ENCODE data around the gene IGSF8.

Gene IGSF8

GRCh38 chr1:160084771-160085321 is 13.6 kb downstream of the IGSF8 start:
- no peak for DNase-seq (ENCODE audit: low read depth)
- TF ChIP-seq, protein P1, sequence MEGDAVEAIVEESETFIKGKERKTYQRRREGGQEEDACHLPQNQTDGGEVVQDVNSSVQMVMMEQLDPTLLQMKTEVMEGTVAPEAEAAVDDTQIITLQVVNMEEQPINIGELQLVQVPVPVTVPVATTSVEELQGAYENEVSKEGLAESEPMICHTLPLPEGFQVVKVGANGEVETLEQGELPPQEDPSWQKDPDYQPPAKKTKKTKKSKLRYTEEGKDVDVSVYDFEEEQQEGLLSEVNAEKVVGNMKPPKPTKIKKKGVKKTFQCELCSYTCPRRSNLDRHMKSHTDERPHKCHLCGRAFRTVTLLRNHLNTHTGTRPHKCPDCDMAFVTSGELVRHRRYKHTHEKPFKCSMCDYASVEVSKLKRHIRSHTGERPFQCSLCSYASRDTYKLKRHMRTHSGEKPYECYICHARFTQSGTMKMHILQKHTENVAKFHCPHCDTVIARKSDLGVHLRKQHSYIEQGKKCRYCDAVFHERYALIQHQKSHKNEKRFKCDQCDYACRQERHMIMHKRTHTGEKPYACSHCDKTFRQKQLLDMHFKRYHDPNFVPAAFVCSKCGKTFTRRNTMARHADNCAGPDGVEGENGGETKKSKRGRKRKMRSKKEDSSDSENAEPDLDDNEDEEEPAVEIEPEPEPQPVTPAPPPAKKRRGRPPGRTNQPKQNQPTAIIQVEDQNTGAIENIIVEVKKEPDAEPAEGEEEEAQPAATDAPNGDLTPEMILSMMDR (conservative IDR thresholded peaks at IDR 0.05; ENCODE audit: control insufficient read depth, insufficient read depth, low read depth, low read length): no peak
- no peak overlapping the region for H3K4me3 ChIP-seq (ENCODE audit: control insufficient read depth, low read depth, low read length)

DNA sequence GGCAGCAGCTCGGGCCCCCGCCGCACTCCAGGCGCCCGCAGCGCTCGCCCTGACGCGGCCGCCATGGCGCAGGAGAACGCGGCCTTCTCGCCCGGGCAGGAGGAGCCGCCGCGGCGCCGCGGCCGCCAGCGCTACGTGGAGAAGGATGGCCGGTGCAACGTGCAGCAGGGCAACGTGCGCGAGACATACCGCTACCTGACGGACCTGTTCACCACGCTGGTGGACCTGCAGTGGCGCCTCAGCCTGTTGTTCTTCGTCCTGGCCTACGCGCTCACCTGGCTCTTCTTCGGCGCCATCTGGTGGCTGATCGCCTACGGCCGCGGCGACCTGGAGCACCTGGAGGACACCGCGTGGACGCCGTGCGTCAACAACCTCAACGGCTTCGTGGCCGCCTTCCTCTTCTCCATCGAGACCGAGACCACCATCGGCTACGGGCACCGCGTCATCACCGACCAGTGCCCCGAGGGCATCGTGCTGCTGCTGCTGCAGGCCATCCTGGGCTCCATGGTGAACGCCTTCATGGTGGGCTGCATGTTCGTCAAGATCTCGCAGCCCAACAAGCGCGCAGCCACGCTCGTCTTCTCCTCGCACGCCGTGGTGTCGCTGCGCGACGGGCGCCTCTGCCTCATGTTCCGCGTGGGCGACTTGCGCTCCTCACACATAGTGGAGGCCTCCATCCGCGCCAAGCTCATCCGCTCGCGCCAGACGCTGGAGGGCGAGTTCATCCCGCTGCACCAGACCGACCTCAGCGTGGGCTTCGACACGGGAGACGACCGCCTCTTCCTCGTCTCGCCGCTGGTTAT is 14.2 kb downstream of the IGSF8 start:
- TF ChIP-seq, protein P1 (conservative IDR thresholded peaks at IDR 0.05; ENCODE audit: control insufficient read depth, insufficient read depth, low read depth, low read length): peak; percentile 44
- peak; percentile 17 for DNase-seq (ENCODE audit: low read depth)
- H3K4me3 ChIP-seq (ENCODE audit: control insufficient read depth, low read depth, low read length): peak overlapping the region; percentile 7

GRCh38 chr1:160082926-160083325 is 15.5 kb downstream of the IGSF8 start:
- no peak overlapping the region for H3K4me3 ChIP-seq (ENCODE audit: control insufficient read depth, low read depth, low read length)
- TF ChIP-seq, protein P1 (conservative IDR thresholded peaks at IDR 0.05; ENCODE audit: control insufficient read depth, insufficient read depth, low read depth, low read length): no peak
- no peak for DNase-seq (ENCODE audit: low read depth)

DNA sequence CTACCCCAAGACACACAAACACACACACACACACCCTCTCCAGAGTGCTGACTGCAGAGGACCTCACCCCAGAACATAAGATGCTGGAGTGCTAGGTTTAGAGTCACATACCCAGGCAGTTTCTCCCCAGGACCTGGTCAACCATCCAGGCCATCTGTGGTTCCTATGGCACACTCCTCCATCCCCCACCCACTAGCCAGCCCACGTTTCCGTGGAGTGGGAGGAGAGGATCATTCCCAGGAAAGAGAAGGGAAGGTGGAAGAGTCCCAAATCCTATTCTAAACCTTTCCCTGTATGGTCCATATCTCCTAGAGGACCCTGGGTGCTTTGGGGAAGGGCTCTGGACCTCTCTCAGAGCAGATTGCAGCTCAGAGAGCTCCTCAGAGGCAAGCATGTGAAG is 15.9 kb downstream of the IGSF8 start:
- TF ChIP-seq, protein P1 (conservative IDR thresholded peaks at IDR 0.05; ENCODE audit: control insufficient read depth, insufficient read depth, low read depth, low read length): no peak
- no peak overlapping the region for H3K4me3 ChIP-seq (ENCODE audit: control insufficient read depth, low read depth, low read length)
- no peak for DNase-seq (ENCODE audit: low read depth)

DNA sequence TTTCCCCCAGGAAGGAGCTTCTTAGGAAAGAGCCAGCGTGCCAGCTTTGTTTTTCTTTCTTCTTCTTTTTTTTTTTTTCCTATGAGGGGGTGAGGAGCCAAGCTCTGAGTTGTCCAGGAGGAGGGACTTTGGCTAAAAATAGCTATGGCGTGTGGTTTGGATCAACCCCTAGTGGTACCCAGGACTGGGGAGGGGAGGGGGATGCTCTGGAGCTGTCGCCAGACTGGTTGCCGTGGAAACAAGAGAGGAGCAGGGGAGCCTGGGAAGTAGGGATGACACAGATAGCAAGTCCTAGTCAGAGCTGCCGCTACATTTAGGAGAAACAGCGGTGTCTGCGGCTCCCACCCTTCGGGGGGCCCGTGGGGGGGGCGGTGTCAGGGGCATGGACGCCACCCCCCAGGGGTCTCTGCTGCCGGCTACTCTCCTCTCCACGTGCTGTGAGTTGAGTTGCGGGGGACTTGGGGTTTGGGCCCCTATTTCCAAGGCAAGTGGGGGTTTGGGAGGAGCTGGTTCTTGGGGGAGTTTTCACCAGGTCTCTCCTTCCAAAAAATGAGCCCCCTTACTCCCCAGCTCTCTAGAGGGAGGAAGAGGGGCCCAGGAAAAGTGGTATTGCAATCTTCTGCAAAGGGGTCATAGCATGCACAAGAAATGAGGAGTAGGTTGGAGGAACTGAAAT is 17.0 kb downstream of the IGSF8 start, which contains the start of gene KCNJ9:
TSS of gene KCNJ9 (plus strand) at position 278 of the 676 bp plus-strand sequence. CDS start 2,493 bp downstream, outside the sequence.
- DNase-seq (ENCODE audit: low read depth): peak; percentile 31

DNA sequence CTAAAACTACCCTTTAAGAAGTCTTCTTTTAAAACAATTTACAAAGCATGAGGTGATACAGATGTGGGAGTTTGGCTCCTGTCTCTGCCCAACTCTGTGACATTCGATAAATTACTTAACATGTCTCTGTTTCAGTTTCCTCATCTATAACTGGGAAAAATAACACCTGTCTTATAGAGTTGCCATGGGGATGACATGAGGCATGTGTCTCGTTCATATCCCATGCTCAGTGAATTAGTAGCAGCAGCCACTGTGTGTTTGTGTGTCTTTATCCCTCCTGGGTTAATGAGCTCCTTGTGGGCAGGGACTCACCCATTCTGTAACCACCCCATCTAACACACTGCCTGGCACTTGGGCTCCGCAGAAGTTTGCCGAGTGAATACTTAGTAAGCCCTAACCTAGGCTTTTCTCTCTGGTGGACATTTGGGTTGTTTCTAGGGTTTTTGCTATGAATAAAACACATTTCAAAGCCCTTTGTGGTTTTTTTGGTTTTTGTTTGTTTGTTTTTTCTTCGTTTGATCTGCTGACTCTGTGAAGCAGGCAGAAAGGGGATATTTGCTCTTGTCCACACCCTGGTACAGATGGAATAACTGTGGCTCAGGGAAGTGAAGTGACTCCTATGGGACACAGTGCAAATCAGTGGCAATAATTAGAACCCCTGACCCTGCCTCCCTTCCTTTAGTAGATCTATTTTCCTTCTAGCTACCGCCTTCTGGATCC is 17.9 kb downstream of the IGSF8 start:
- DNase-seq (ENCODE audit: low read depth): no peak
- no peak overlapping the region for H3K4me3 ChIP-seq (ENCODE audit: control insufficient read depth, low read depth, low read length)
- TF ChIP-seq, protein P1 (conservative IDR thresholded peaks at IDR 0.05; ENCODE audit: control insufficient read depth, insufficient read depth, low read depth, low read length): no peak

More for the DNA sequence above, 17.0 kb downstream of the IGSF8 start, which contains the start of gene KCNJ9:
- no peak within 1 kb of the TSS for H3K4me3 ChIP-seq (ENCODE audit: control insufficient read depth, low read depth, low read length)
- TF ChIP-seq, protein P1 (conservative IDR thresholded peaks at IDR 0.05; ENCODE audit: control insufficient read depth, insufficient read depth, low read depth, low read length): no peak
